OCI-LY7 (cell line): ENCODE data around the gene PTPRB.

Experiments
- EZH2phosphoT487 ChIP-seq: fragments of 200-600 bp; sonication (generic); IDR thresholded peaks from 2 replicates; pipeline ENCODE4 v1.6.1; 2018; ENCODE audit warnings: low read depth, borderline replicate concordance, mild to moderate bottlenecking, mixed run types, antibody characterized with exemption, low read length, moderate library complexity, mixed read lengths
- TF ChIP-seq, protein P1 (sequence below): fragments of 200-600 bp; sonication (generic); conservative IDR thresholded peaks from 2 replicates; pipeline ENCODE4 v1.5.1; 2014; ENCODE audit warnings: mild to moderate bottlenecking, antibody characterized with exemption, low read length, moderate library complexity, mixed read lengths

DNA sequence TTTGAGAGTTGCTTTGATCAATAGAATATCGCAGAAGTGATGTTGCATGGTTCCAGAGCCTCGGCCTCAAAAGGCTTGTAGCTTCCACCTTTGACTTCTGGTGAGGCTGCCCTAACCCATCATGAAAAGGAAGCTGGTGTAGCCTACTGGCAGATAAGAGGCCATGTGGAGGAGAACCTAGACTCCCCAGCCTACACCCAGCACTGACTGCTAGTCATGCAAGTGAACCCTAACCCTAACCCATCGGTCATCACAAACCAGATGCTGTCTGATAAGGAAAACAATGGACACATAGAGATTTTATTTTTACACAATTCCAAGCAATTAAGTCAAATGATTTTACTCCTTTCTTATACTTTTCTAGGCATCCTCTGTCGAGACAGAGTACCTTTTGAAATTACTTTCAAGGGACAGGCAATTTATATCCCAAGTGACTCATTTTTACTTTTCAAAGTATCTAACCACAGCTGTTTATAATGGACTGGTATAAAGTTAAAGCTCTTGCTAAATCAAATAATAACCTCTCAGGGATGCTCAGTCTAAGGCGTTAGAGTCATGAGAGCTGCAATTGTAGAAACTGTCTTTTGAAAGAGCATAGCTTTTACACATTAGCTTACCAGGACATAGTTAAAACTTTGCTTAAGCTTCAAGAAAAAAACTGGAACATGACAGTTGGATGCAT is 17.6 kb downstream of the PTPRB start:
- TF ChIP-seq, protein P1, sequence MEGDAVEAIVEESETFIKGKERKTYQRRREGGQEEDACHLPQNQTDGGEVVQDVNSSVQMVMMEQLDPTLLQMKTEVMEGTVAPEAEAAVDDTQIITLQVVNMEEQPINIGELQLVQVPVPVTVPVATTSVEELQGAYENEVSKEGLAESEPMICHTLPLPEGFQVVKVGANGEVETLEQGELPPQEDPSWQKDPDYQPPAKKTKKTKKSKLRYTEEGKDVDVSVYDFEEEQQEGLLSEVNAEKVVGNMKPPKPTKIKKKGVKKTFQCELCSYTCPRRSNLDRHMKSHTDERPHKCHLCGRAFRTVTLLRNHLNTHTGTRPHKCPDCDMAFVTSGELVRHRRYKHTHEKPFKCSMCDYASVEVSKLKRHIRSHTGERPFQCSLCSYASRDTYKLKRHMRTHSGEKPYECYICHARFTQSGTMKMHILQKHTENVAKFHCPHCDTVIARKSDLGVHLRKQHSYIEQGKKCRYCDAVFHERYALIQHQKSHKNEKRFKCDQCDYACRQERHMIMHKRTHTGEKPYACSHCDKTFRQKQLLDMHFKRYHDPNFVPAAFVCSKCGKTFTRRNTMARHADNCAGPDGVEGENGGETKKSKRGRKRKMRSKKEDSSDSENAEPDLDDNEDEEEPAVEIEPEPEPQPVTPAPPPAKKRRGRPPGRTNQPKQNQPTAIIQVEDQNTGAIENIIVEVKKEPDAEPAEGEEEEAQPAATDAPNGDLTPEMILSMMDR: no peak
- TF ChIP-seq EZH2phosphoT487: no peak
